Endothelial cell of umbilical vein (primary cell): Measurements from ENCODE around the gene ZFAND5. TPM values are rescaled to one million over a fixed set of nuclear protein-coding genes. Genes with fewer than 3 reads are reported as not detected.

Source experiments
- BruUV-seq: library from RNA; stranded (reverse); fragments of 400-500 nt; replicated peaks from 2 replicates; lab custom pipeline; 2021; lab: Mats Ljungman, UMichigan
- CTCF ChIA-PET: fragments of 300-600, 350-600 bp; sonication (Branson Sonifier 250); formaldehyde crosslinking; loops from one replicate; lab custom pipeline; 2021; ENCODE audit warnings: antibody characterized with exemption, inconsistent platforms; lab: Charles Lee
- POLR2A ChIA-PET: fragments of 300-600, 350-600 bp; sonication (Branson Sonifier 250); formaldehyde crosslinking; loops from one replicate; lab custom pipeline; 2021; ENCODE audit warnings: antibody characterized with exemption, inconsistent platforms; lab: Charles Lee
- DNase-seq: peaks from one replicate; pipeline ENCODE4 v3.0.0-alpha.2; 2011; ENCODE audit warnings: low read depth, low spot score
- FAIRE-seq: peaks from 2 replicates; lab custom pipeline; 2011; peaks lifted over from hg19 to GRCh38; lab: Jason Lieb, UNC
- H2AFZ ChIP-seq: 2 replicates; pipeline ENCODE4 v1.6.0; 2012; ENCODE audit warnings: low read depth, low read length, control low read depth, inconsistent platforms
- H3K27ac ChIP-seq: 2 replicates; pipeline ENCODE4 v1.5.1; 2011; ENCODE audit warnings: low read depth, mild to moderate bottlenecking, control low read depth, low read length, moderate library complexity; ENCODE audit not compliant: insufficient read depth
- H3K27me3 ChIP-seq, 2 experiments: 2 replicates each; pipeline versions ENCODE4 v1.6.0 to v1.6.1; 2011; ENCODE audit warnings: low read length in 2 of 2, mixed read lengths in 1 of 2; ENCODE audit not compliant: control insufficient read depth in 2 of 2, insufficient read depth in 2 of 2
- H3K36me3 ChIP-seq, 2 experiments: 2 replicates in 1 of 2; 3 replicates in 1 of 2; pipeline ENCODE4 v1.5.1; 2011; ENCODE audit warnings: low read length in 2 of 2, mild to moderate bottlenecking in 1 of 2, moderate library complexity in 1 of 2; ENCODE audit not compliant: control insufficient read depth in 2 of 2, insufficient read depth in 2 of 2; ENCODE audit errors: extremely low read depth in 1 of 2
- H3K4me1 ChIP-seq: 3 replicates; pipeline ENCODE4 v1.5.1; 2011; ENCODE audit warnings: mild to moderate bottlenecking, low read length; ENCODE audit not compliant: control insufficient read depth, insufficient read depth; ENCODE audit errors: extremely low read depth
- H3K4me2 ChIP-seq: 2 replicates; pipeline ENCODE4 v1.6.1; 2011; ENCODE audit warnings: low read length, control low read depth, mixed read lengths; ENCODE audit not compliant: insufficient read depth
- H3K4me3 ChIP-seq, 3 experiments: fragments of 200-600 bp in 1 of 3; sonication (generic), shearing (Covaris generic) in 1 of 3; replicated peaks in 1 of 3; 2 replicates each; pipeline ENCODE4 v1.5.1; 2011 to 2016; ENCODE audit warnings: control low read depth in 3 of 3, low read length in 3 of 3, mild to moderate bottlenecking in 2 of 3, inconsistent platforms in 1 of 3, low read depth in 1 of 3, moderate library complexity in 1 of 3; ENCODE audit not compliant: insufficient read depth in 1 of 3
- H3K79me2 ChIP-seq: 2 replicates; pipeline ENCODE4 v1.6.0; 2012; ENCODE audit warnings: low read length, inconsistent platforms; ENCODE audit not compliant: control insufficient read depth, insufficient read depth
- H3K9ac ChIP-seq: replicated peaks from 2 replicates; pipeline ENCODE3; 2011; ENCODE audit warnings: low read length, control low read depth; ENCODE audit not compliant: insufficient read depth; ENCODE audit errors: extremely low read depth
- H3K9me1 ChIP-seq: replicated peaks from 3 replicates; pipeline ENCODE4 v1.6.0; 2011; ENCODE audit warnings: mild to moderate bottlenecking, low read length; ENCODE audit not compliant: control insufficient read depth, insufficient read depth; ENCODE audit errors: extremely low read depth
- H3K9me3 ChIP-seq: replicated peaks from 2 replicates; pipeline ENCODE4 v1.5.1; 2012; ENCODE audit warnings: low read length, inconsistent platforms; ENCODE audit not compliant: control insufficient read depth, insufficient read depth
- H4K20me1 ChIP-seq: replicated peaks from 2 replicates; pipeline ENCODE3; 2011; ENCODE audit warnings: mild to moderate bottlenecking, low read length; ENCODE audit not compliant: control insufficient read depth, insufficient read depth; ENCODE audit errors: extremely low read depth
- CTCF ChIP-seq, 2 donors: IDR thresholded peaks; 1 replicate in 1 of 2; 2 replicates in 1 of 2; pipeline ENCODE4 v1.5.1; 2011; ENCODE audit warnings: low read length in 2 of 2, mild to moderate bottlenecking in 2 of 2, moderate library complexity in 2 of 2, control low read depth in 1 of 2, inconsistent platforms in 1 of 2, low read depth in 1 of 2; ENCODE audit not compliant: insufficient read depth in 1 of 2; ENCODE audit errors: extremely low read depth in 1 of 2
- FOS ChIP-seq: IDR thresholded peaks from 2 replicates; pipeline ENCODE4 v1.6.1; 2011; ENCODE audit warnings: mild to moderate bottlenecking, low read length, moderate library complexity, borderline replicate concordance; ENCODE audit not compliant: insufficient read depth
- JUN ChIP-seq: IDR thresholded peaks from 2 replicates; pipeline ENCODE4 v1.6.1; 2011; ENCODE audit warnings: borderline replicate concordance, low read depth; ENCODE audit not compliant: insufficient read length, insufficient read depth
- POLR2A ChIP-seq: IDR thresholded peaks from 2 replicates; pipeline ENCODE4 v1.6.1; 2012; ENCODE audit warnings: low read depth, mild to moderate bottlenecking, control low read depth, low read length
- POLR2AphosphoS5 ChIP-seq: IDR thresholded peaks from 2 replicates; pipeline ENCODE4 v1.6.1; 2012; ENCODE audit warnings: low read depth, mild to moderate bottlenecking, control low read depth, low read length, moderate library complexity; ENCODE audit not compliant: insufficient read depth
- dilution Hi-C: fragments of 300-500 bp; cut with MboI; formaldehyde crosslinking; loops from one replicate; pipeline ENCODE4 v1.15.0; 2019; ENCODE audit warnings: low sequenced_read_pairs; ENCODE audit not compliant: extremely low pct_ligation_motif_present
- intact Hi-C: fragments of 100-400 bp; cut with micrococcal nuclease; formaldehyde crosslinking; loops from one replicate; pipeline ENCODE4 v1.10.0; 2022
- polyA plus RNA-seq, 4 experiments: library from polyadenylated mRNA; depleted of rRNA in 3 of 4; stranded (reverse) in 3 of 4; unstranded in 1 of 4; fragments of >200 nt; gene quantifications; 2 replicates each; pipeline versions ENCODE4 v1.2.1 to v1.2.3, GENCODE V29; 2011 to 2012; ENCODE audit warnings: missing spikeins in 1 of 4
- total RNA-seq: library from RNA; stranded (reverse); gene quantifications from 2 replicates; pipeline ENCODE4 v1.2.3, GENCODE V29; 2021

Gene ZFAND5
- total and polyA plus RNA-seq, 2 donors (not counting 3 experiments of a cell fraction or from before 2014, with no cell fraction given) = 63.7 to 176 TPM

DNA sequence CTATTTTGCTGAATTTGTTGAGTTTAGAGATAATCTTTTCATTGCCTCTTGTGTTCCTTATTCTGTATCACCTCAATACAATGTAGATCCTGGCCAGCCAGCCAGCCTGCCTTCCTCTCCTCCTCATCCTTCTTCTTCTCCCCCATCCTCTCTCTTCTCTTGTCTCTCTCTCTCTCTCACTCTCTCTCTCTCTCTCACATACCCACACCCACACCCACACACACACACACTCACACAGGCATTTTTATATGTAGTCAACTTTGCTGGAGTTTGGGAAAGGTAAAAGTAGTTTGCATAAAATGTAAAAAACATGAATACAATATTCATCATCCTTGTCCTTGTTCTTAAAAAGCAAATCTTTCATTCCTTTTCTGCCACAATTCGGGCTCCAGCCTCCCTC, 60.5 kb downstream of the ZFAND5 start:
- Histone ChIP-seq H3K79me2 (no peaks in the 10 kb centered on the region), H3K9me1 (no peaks in the 10 kb centered on the region), H3K4me1 (peaks cover 7% of the 10 kb centered on the region), H3K36me3 (no peaks in the 10 kb centered on the region), H3K9me3 (no peaks in the 10 kb centered on the region), H4K20me1 (no peaks in the 10 kb centered on the region), H3K4me2 (peak overlapping the region; percentile 75), H3K27me3 (no peaks in the 10 kb centered on the region), H3K27ac (peak overlapping the region; percentile 53), H2AFZ (peak overlapping the region; percentile 87), H3K9ac (peak overlapping the region; percentile 32), H3K4me3 (peak overlapping the region in 1 of 3 experiments; percentile 53)
- no TSS peak for BruUV-seq
- intact Hi-C loops = no loop called here
- TF ChIP-seq POLR2A (no peak), FOS (no peak), JUN (no peak), CTCF (IDR thresholded peaks at IDR 0.05; ENCODE audit: extremely low read depth in 1 of 2, insufficient read depth in 1 of 2, low read depth in 1 of 2, low read length in 2 of 2) (no peak), POLR2AphosphoS5 (no peak)
- ChIA-PET CTCF (interaction anchor here (1.1 to 1.6 kb wide), 3 partner anchors 11 to 518 kb away, joined by 4 to 10 read pairs (median 4); no protein-coding TSS in a partner anchor), POLR2A (interaction anchor here (1.4 kb wide), 1 partner anchor 60 kb away, joined by 6 read pairs; the partner anchor contains the start of gene ZFAND5)
- dilution Hi-C loops = no loop called here
- FAIRE-seq (no peak), DNase-seq (no peak)

Other genes with a start within 250 kb of the ZFAND5 start
- gene GDA, start 215.8 kb downstream of the ZFAND5 start, total RNA-seq = not detected in 2 replicates
- gene GDA, start 215.8 kb downstream of the ZFAND5 start, polyA plus RNA-seq = not detected in 2 replicates
- gene TMC1, start 156.4 kb upstream of the ZFAND5 start, total RNA-seq = 0.48 and 1.5 TPM in 2 replicates
- gene TMC1, start 156.4 kb upstream of the ZFAND5 start, polyA plus RNA-seq = 0.30 TPM in 1 of 2 replicates, not detected in the other